K562 (cell line): ENCODE measurements around the gene MRPL57. TPM values are rescaled to one million over a fixed set of nuclear protein-coding genes. Genes with fewer than 3 reads are reported as not detected.
A peak's percentile ranks its signal among the peaks of the same experiment; 100 is the strongest.

Experiments
- CREM ChIP-seq: IDR thresholded peaks from 2 replicates; pipeline ENCODE4 v1.6.1; 2014; ENCODE audit warnings: antibody characterized with exemption, low read depth
- CTCFL ChIP-seq: IDR thresholded peaks from 2 replicates; pipeline ENCODE4 v1.6.1; 2011; ENCODE audit warnings: borderline replicate concordance, low read depth, mild to moderate bottlenecking, moderate library complexity, low read length; ENCODE audit not compliant: insufficient read depth, poor library complexity, severe bottlenecking
- GTF2B ChIP-seq: IDR thresholded peaks from 2 replicates; pipeline ENCODE4 v1.6.1; 2011; ENCODE audit not compliant: insufficient read length; ENCODE audit errors: extremely low read depth
- HDAC3 ChIP-seq: fragments of 450-650 bp; IDR thresholded peaks from 2 replicates; pipeline ENCODE4 v1.6.1; 2018; ENCODE audit warnings: borderline replicate concordance, mild to moderate bottlenecking, moderate library complexity; ENCODE audit not compliant: partially characterized antibody
- HMGN3 ChIP-seq: IDR thresholded peaks from 2 replicates; pipeline ENCODE4 v1.6.1; 2011; ENCODE audit warnings: borderline replicate concordance, low read depth, mild to moderate bottlenecking, mixed read lengths, low read length; ENCODE audit not compliant: insufficient read length; ENCODE audit errors: extremely low read depth
- ZKSCAN3 ChIP-seq: fragments of 250-450 bp; sonication (Bioruptor Pico); IDR thresholded peaks from 2 replicates; pipeline ENCODE4 v1.4.0; 2020
- ZNF239 ChIP-seq: fragments of 250-450 bp; sonication (Bioruptor Pico); IDR thresholded peaks from 2 replicates; pipeline ENCODE4 v1.4.0; 2020; ENCODE audit warnings: mild to moderate bottlenecking
- ZNF24 ChIP-seq: fragments of 450-650 bp; IDR thresholded peaks from 2 replicates; pipeline ENCODE4 v1.6.1; 2016
- ZNF551 ChIP-seq: fragments of 250-450 bp; sonication (Bioruptor Pico); IDR thresholded peaks from 2 replicates; pipeline ENCODE4 v1.5.0; 2021; ENCODE audit warnings: mild to moderate bottlenecking, moderate library complexity
- ZNF778 ChIP-seq: fragments of 450-650 bp; formaldehyde crosslinking; IDR thresholded peaks from 2 replicates; pipeline ENCODE4 v1.4.0; 2020; ENCODE audit warnings: mild to moderate bottlenecking, moderate library complexity
- polyA plus RNA-seq, 8 experiments: library from polyadenylated mRNA; depleted of rRNA in 4 of 8; stranded (reverse) in 5 of 8; unstranded in 3 of 8; fragments of >200 nt; fragmentation: Nextera tagmentation in 2 of 8; fragmentation: Illumina TruSeq in 1 of 8; extraction: Ambion mirVana in 2 of 8; extraction: Trizol in 1 of 8; gene quantifications; 2 replicates each; pipeline versions ENCODE4 v1.2.1 to v1.2.3, GENCODE V29; 2011 to 2014; ENCODE audit warnings: inconsistent platforms in 1 of 8, missing spikeins in 1 of 8
- total RNA-seq, 7 experiments: library from RNA; depleted of rRNA in 6 of 7; stranded (reverse); fragments of >200 nt in 6 of 7; fragmentation: Illumina TruSeq in 2 of 7; extraction: Trizol in 2 of 7; gene quantifications; 2 replicates each; pipeline versions ENCODE4 v1.2.1 to v1.2.3, GENCODE V29; 2011 to 2021; ENCODE audit warnings: low replicate concordance in 1 of 7
- TF ChIP-seq, protein P1 (sequence below): sonication (generic); formaldehyde crosslinking; IDR thresholded peaks from 2 replicates; pipeline ENCODE4 v1.8.0; 2023; ENCODE audit warnings: mild to moderate bottlenecking, missing genetic modification reagents
- TF ChIP-seq, protein P2 (sequence below): fragments of 250-450 bp; sonication (Bioruptor Pico); IDR thresholded peaks from 2 replicates; pipeline ENCODE4 v1.4.0; 2020; ENCODE audit warnings: mild to moderate bottlenecking, moderate library complexity, borderline replicate concordance
- TF ChIP-seq, protein P3 (sequence below): fragments of 200-800 bp; sonication (Bioruptor generic); IDR thresholded peaks from 2 replicates; pipeline ENCODE4 v1.6.1; 2016; ENCODE audit warnings: missing genetic modification characterization, missing compliant biosample characterization

The MRPL57 gene
- total and polyA plus RNA-seq, 9 of the 15 experiments (the other 6 are each of a cell fraction or from before 2014, with no cell fraction given): 6.5 to 40.4 (median 15.7) TPM

DNA sequence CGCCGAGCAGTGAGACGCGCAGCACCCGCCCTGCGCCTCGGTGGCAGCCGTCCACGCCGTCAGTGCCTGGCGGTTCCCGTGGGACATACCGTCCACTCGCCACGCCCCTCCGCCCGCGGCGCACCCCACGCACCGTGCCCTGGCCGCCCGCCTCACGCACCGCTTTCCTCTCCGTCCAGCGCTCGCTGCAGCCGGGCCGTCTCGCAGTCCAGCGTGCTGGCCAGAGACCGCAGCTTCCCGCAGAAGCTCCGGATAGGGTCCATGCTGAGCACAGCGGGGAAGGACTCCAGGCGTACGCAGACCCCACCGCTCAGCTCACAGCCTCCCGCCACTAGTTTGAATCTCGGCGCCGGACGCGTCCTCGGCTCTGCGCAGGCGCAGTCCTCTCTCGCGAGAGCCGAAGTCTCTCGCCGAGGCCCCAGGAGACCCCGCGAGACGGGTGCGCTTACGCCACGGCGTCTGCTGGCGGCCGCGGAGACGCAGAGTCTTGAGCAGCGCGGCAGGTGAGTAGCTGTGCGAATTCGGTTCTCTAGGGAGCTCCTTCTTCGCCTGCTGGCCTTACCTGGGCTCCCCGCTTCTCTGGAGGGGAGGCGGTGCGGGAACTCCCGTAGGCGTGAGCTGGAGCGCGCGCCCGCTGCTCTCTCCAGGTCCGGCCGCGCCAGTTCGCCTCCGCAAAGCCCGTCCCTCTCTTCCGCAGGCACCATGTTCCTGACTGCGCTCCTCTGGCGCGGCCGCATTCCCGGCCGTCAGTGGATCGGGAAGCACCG is at the start of gene MRPL57, which contains the start of gene SKA3 (continued):
- TF ChIP-seq HDAC3 (no peak), ZNF778 (CRISPR knock-in tag) (no peak), GTF2B (no peak), ZNF551 (no peak), CREM (peak; percentile 15; the same call in 1 of the 2 replicates), ZNF239 (CRISPR knock-in tag) (no peak), ZKSCAN3 (CRISPR knock-in tag) (no peak), HMGN3 (peak; percentile 67), CTCFL (peak; percentile 61), ZNF24 (no peak; the same call in 1 of the 2 replicates)
- TF ChIP-seq, protein P1, sequence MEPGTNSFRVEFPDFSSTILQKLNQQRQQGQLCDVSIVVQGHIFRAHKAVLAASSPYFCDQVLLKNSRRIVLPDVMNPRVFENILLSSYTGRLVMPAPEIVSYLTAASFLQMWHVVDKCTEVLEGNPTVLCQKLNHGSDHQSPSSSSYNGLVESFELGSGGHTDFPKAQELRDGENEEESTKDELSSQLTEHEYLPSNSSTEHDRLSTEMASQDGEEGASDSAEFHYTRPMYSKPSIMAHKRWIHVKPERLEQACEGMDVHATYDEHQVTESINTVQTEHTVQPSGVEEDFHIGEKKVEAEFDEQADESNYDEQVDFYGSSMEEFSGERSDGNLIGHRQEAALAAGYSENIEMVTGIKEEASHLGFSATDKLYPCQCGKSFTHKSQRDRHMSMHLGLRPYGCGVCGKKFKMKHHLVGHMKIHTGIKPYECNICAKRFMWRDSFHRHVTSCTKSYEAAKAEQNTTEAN (CRISPR knock-in tag): peak; percentile 57; the same call in 1 of the 2 replicates
- TF ChIP-seq, protein P2, sequence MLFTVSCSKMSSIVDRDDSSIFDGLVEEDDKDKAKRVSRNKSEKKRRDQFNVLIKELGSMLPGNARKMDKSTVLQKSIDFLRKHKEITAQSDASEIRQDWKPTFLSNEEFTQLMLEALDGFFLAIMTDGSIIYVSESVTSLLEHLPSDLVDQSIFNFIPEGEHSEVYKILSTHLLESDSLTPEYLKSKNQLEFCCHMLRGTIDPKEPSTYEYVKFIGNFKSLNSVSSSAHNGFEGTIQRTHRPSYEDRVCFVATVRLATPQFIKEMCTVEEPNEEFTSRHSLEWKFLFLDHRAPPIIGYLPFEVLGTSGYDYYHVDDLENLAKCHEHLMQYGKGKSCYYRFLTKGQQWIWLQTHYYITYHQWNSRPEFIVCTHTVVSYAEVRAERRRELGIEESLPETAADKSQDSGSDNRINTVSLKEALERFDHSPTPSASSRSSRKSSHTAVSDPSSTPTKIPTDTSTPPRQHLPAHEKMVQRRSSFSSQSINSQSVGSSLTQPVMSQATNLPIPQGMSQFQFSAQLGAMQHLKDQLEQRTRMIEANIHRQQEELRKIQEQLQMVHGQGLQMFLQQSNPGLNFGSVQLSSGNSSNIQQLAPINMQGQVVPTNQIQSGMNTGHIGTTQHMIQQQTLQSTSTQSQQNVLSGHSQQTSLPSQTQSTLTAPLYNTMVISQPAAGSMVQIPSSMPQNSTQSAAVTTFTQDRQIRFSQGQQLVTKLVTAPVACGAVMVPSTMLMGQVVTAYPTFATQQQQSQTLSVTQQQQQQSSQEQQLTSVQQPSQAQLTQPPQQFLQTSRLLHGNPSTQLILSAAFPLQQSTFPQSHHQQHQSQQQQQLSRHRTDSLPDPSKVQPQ (CRISPR knock-in tag): no peak
- TF ChIP-seq, protein P3, sequence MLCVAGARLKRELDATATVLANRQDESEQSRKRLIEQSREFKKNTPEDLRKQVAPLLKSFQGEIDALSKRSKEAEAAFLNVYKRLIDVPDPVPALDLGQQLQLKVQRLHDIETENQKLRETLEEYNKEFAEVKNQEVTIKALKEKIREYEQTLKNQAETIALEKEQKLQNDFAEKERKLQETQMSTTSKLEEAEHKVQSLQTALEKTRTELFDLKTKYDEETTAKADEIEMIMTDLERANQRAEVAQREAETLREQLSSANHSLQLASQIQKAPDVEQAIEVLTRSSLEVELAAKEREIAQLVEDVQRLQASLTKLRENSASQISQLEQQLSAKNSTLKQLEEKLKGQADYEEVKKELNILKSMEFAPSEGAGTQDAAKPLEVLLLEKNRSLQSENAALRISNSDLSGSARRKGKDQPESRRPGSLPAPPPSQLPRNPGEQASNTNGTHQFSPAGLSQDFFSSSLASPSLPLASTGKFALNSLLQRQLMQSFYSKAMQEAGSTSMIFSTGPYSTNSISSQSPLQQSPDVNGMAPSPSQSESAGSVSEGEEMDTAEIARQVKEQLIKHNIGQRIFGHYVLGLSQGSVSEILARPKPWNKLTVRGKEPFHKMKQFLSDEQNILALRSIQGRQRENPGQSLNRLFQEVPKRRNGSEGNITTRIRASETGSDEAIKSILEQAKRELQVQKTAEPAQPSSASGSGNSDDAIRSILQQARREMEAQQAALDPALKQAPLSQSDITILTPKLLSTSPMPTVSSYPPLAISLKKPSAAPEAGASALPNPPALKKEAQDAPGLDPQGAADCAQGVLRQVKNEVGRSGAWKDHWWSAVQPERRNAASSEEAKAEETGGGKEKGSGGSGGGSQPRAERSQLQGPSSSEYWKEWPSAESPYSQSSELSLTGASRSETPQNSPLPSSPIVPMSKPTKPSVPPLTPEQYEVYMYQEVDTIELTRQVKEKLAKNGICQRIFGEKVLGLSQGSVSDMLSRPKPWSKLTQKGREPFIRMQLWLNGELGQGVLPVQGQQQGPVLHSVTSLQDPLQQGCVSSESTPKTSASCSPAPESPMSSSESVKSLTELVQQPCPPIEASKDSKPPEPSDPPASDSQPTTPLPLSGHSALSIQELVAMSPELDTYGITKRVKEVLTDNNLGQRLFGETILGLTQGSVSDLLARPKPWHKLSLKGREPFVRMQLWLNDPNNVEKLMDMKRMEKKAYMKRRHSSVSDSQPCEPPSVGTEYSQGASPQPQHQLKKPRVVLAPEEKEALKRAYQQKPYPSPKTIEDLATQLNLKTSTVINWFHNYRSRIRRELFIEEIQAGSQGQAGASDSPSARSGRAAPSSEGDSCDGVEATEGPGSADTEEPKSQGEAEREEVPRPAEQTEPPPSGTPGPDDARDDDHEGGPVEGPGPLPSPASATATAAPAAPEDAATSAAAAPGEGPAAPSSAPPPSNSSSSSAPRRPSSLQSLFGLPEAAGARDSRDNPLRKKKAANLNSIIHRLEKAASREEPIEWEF (CRISPR knock-in tag): no peak
